Mesodermal cell (in vitro differentiated cells): ENCODE measurements around the gene ELF2.

Source experiments
- H3K27ac ChIP-seq: 2 replicates; pipeline ENCODE4 v1.7.0; 2013; ENCODE audit warnings: mild to moderate bottlenecking, low read depth, low read length, moderate library complexity; ENCODE audit not compliant: severe bottlenecking
- H3K36me3 ChIP-seq: 2 replicates; pipeline ENCODE4 v1.7.1; 2013; ENCODE audit warnings: mild to moderate bottlenecking, low read length, moderate library complexity; ENCODE audit not compliant: control insufficient read depth, insufficient read depth
- H3K4me1 ChIP-seq: one replicate; pipeline ENCODE4 v1.7.1; 2013; ENCODE audit warnings: mild to moderate bottlenecking, low read length; ENCODE audit not compliant: insufficient read depth, control insufficient read depth, poor library complexity, severe bottlenecking
- H3K4me3 ChIP-seq: 2 replicates; pipeline ENCODE4 v1.7.0; 2013; ENCODE audit warnings: low read length, control low read depth, mild to moderate bottlenecking; ENCODE audit not compliant: insufficient read depth, poor library complexity, severe bottlenecking; ENCODE audit errors: extremely low read depth
- H3K9me3 ChIP-seq: 2 replicates; pipeline ENCODE4 v1.7.1; 2013; ENCODE audit warnings: mild to moderate bottlenecking, low read length, moderate library complexity; ENCODE audit not compliant: control insufficient read depth
- WGBS, 2 experiments: methylation state at CpG; one replicate each; pipeline ENCODE4 v1.1.5; 2013; ENCODE audit warnings: missing lambda C conversion rate in 2 of 2; ENCODE audit not compliant: insufficient coverage in 2 of 2; 5-methylcytosine and 5-hydroxymethylcytosine counted together

ELF2 gene

DNA sequence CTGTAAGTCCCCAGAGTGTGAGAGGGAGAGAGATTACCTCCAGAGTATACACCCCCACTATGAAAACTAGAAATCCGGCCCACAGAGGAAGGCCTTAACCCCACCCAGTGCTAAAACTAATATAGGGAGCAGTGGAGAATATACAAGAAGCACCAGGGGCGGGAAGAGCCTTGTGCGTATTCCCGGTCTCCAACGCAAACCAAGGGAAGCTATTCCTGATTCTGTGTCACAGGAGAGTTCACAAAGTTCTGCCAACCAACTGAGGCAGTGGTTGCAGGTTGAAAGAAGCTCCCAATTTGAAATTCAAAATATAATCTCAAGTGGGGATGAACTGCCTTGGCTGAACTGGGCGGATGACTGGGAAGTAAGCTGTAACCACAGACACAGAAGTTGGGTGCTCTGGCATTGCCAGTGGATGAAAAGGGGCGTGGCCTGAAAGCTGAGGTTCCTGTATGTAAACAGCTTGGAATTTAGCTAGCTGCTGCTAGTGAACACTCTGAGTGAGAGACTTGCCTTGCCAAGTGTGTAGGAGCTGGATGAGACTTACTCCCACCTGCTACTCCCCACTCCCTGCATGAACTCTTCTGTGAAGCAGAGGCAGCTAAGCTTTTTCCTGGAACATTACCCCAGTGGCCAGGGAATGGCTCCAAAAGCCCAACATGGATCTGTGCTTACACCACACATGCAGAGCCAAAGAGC, 32.7 kb downstream of the ELF2 start:
- 93 to 100% methylated on average over 3 to 5 of the region's 7 CpGs for WGBS, 2 experiments
- peaks cover 7% of the 10 kb centered on the region for H3K9me3 ChIP-seq
- no peak overlapping the region for H3K27ac ChIP-seq
- peaks cover 3% of the 10 kb centered on the region for H3K4me1 ChIP-seq
- no peak overlapping the region for H3K4me3 ChIP-seq
- no peaks in the 10 kb centered on the region for H3K36me3 ChIP-seq

DNA sequence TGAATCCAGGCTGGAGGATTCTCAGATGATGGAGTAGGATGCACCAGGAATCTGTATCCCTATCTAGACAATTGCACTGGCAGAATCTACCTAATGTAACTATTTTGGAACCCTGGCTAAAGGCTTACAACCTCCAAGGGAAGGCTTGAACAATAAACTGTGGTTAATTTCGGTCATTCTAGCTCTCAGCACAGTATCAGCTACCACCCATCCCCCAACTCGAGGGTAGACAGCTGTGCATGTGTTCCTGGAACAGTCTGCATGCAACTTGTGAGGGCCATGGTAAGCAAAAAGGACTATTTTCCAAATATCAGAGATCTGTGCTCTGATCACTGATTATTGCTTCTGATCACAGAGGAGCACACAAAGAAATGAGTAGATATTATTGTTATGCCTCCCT, 34.0 kb downstream of the ELF2 start:
- 67 to 100% methylated on average over 1 to 2 of the region's 2 CpGs for WGBS, 2 experiments
- Histone ChIP-seq H3K27ac (no peak overlapping the region), H3K4me1 (peaks cover 3% of the 10 kb centered on the region), H3K36me3 (no peaks in the 10 kb centered on the region), H3K4me3 (no peak overlapping the region), H3K9me3 (peaks cover 7% of the 10 kb centered on the region)

DNA sequence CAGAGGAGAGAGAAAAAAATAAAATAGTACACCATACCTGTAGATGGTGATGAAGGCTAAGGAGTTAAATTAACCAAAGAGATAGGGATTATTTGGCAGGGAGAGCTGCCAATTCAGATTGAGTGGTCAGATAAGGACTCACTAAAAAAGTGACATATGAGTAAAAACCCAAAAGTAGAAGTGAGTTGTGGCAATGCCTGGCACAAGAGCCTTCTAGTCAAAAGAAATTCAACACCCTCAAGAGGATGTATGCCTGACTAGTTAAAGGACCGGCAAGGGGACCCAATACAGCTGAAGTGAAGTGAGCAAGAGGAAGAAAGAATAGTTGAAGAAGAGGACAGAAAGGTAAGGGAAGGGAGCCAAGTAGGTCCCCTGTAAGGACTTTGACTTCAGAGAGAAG, 34.9 kb downstream of the ELF2 start:
- Histone ChIP-seq H3K27ac (no peak overlapping the region), H3K4me3 (no peak overlapping the region), H3K4me1 (peaks cover 3% of the 10 kb centered on the region), H3K36me3 (peaks cover 5% of the 10 kb centered on the region), H3K9me3 (peaks cover 7% of the 10 kb centered on the region)
- 100% methylated on average over 1 of the region's 1 CpG; no CpG with 5 or more reads in 1 of the 2 experiments for WGBS, 2 experiments

DNA sequence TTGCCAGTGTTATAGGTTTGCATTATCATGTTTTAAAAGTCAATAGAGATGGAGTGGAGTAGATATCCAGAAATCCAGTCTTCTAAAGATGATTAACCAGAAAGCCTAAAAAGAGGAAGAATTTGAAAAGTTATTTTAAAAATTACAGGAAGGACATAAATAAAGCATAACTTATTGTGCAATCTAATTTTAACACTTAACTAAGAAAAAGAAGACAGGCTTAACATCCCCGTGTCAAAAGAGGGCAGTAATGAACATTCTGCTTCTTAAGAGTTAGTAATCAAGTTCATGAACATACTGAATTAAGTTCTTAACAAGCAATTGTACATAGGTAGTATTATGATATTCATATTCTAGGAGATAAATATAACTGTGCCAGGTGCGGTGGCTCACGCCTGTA, 39.3 kb downstream of the ELF2 start:
- Histone ChIP-seq H3K4me1 (no peaks in the 10 kb centered on the region), H3K9me3 (no peaks in the 10 kb centered on the region), H3K36me3 (peaks cover 5% of the 10 kb centered on the region), H3K27ac (no peak overlapping the region), H3K4me3 (no peak overlapping the region)
- WGBS, 2 experiments: 93% methylated on average over 2 of the region's 3 CpGs; no CpG with 5 or more reads in 1 of the 2 experiments

DNA sequence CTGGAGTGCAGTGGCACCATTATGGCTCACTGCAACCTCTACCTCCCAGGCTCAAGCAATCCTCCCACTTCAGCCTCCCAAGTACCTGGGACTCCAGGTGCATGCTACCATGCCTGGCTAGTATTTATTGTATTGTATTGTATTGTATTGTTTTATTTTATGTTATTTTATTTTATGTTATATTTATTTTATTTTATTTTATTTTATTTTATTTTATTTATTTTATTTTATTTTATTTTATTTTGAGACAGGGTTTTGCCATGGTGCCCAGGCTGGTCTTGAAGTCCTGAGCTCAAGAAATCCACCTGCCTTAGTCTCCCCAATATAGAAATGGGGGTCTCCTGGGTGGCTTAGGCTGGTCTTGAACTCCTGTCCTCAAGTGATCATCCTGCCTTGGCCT, 42.6 kb downstream of the ELF2 start:
- Histone ChIP-seq H3K4me3 (no peak overlapping the region), H3K36me3 (peaks cover 5% of the 10 kb centered on the region), H3K9me3 (no peaks in the 10 kb centered on the region), H3K27ac (no peak overlapping the region), H3K4me1 (no peaks in the 10 kb centered on the region)

DNA sequence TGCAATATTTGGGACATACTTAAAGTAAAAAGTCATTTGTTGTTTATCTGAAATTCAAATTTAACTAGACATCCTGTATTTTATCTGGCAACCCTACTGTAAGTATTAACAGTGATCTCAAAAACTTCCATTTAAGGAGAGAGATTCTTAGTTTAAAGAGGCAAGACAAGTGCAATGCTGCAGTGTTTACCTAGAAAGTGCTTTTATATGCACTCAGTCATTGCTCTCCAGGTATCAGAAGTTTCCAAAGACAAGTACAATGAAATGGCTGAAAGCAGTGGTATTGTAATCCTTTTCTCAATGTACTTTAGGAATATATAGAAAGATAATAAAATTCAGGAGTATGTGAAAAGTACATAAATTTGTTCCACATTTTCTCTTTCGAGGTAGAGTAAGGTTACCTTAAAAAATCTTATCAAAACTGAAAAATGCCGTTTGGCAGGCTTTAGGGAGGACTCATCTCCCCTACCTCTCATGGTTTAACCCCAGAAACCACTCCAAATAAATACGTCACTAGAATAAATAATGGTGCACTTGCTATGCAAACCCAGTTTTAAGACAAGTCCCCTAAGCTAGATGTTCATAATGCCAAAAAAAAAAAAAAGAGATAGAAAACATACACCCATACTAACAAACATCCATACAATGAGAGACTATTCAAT, 45.7 kb downstream of the ELF2 start:
- no peak overlapping the region for H3K27ac ChIP-seq
- H3K36me3 ChIP-seq: no peaks in the 10 kb centered on the region
- WGBS, 2 experiments: 88 to 92% methylated on average over 2 to 3 of the region's 3 CpGs

DNA sequence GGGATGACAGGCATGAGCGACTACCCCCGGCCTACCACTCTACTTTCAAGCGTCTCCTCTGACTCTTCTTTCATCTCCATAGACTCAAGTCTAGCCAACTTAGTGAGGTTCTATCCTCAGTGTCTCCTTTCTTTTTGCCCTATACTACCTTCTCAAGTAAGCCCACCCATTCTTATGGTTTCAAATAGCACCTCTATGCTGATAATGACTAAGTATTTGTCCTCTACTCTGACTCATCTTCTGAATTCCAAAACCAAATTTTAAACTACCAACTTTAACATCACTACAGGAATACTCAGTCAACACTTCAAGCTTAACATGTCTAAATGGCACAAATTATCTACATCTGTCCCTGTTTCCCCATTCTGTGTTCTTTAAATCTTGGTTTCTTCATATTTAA, 47.8 kb downstream of the ELF2 start:
- Histone ChIP-seq H3K36me3 (no peaks in the 10 kb centered on the region), H3K4me3 (no peak overlapping the region), H3K4me1 (no peaks in the 10 kb centered on the region), H3K9me3 (no peaks in the 10 kb centered on the region), H3K27ac (no peak overlapping the region)
- WGBS, 2 experiments: 70 to 80% methylated on average over 2 to 3 of the region's 3 CpGs

More for the DNA sequence above, 45.7 kb downstream of the ELF2 start:
- Histone ChIP-seq H3K9me3 (no peaks in the 10 kb centered on the region), H3K4me3 (no peak overlapping the region), H3K4me1 (no peaks in the 10 kb centered on the region)

DNA sequence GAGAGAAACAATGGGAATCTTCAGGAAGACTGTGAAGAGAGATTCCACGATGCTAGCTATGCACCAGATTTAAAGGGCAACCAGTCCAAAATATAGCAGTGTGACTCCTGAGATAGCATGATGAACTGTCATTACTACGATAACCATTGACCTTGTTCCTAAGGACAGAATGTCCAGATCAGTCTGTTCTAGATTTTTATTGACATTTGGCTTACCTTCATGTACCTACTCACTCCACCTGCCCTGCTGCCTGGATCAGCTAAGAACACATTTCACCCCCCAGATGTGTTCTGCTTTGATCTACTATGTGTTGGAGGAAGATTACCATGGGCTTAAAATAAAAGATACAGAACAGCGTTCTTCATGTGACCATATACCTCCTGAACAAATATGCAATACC, 50.1 kb downstream of the ELF2 start:
- Histone ChIP-seq H3K36me3 (peaks cover 3% of the 10 kb centered on the region), H3K4me3 (no peak overlapping the region), H3K9me3 (no peaks in the 10 kb centered on the region), H3K27ac (no peak overlapping the region), H3K4me1 (no peaks in the 10 kb centered on the region)
- WGBS, 2 experiments: 83 to 92% methylated on average over 2 to 3 of the region's 3 CpGs

DNA sequence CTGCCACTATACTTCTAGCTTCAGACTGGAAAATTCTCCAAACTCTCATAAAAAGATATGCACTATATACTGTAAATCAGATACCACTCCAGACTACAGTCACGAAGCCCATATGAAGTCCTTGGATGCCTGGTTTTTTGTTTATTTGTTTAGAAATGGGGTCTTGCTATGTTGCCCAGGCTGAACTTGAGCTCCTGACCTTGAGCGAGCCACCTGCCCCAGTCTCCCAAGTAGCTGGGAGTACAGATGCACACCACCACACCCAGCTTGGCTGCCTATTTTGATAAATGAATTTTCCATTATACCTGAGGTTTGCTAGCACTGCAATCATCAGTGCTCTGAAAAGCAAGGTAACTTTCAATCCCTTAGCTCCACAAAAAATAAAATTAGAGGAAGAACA, 53.1 kb downstream of the ELF2 start:
- WGBS, 2 experiments: 86 to 100% methylated on average over 1 of the region's 2 CpGs
- peaks cover 3% of the 10 kb centered on the region for H3K36me3 ChIP-seq

DNA sequence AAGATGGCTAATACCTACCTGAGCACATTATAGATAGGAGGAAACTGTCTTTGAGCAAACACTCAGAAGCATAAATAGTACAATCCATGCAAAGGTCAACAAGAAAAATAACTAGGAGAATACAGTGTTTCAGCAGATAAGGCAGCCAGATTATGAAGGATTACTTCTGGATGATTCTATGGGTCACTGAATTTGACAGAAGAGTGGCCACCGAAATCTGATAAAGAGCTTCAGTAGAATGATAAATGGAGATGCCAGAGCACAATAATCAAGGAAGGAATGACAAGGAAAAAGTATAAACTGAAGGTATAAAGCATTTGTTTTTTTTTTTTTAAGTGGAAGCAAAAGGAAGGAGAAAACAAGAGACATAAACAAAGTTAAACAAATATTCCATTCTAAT, 58.7 kb downstream of the ELF2 start:
- Histone ChIP-seq H3K9me3 (no peaks in the 10 kb centered on the region), H3K4me3 (no peak overlapping the region)
- WGBS, 2 experiments: 88 to 92% methylated on average over 1 of the region's 1 CpG

More for the DNA sequence above, 53.1 kb downstream of the ELF2 start:
- H3K4me3 ChIP-seq: no peak overlapping the region
- no peaks in the 10 kb centered on the region for H3K4me1 ChIP-seq
- no peaks in the 10 kb centered on the region for H3K9me3 ChIP-seq
- H3K27ac ChIP-seq: no peak overlapping the region

DNA sequence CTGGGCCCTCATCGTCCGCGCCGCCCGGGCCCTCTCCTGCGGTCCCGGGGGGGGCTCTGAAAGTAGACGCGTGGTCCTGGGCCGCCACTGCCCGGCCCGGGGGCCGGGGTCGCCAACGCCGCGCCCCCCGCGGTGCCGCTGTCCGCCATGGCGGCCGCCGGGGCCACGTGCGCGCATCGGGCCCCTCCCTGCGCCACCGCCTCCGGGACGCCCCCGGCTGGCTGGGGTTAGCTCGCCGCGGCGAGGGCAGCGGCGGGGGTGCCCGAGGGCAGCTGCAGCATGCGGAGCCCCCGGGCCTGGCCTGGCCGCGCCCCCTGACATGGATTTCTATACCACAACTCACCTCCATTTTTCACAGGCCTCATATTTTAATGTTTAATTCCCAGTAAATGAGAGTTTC, 61.8 kb downstream of the ELF2 start:
- WGBS, 2 experiments: 95 to 100% methylated on average over 7 to 13 of the region's 44 CpGs
- Histone ChIP-seq H3K4me1 (no peaks in the 10 kb centered on the region), H3K27ac (no peak overlapping the region), H3K9me3 (no peaks in the 10 kb centered on the region), H3K36me3 (no peaks in the 10 kb centered on the region), H3K4me3 (no peak overlapping the region)

More for the DNA sequence above, 58.7 kb downstream of the ELF2 start:
- Histone ChIP-seq H3K4me1 (no peaks in the 10 kb centered on the region), H3K36me3 (no peaks in the 10 kb centered on the region), H3K27ac (no peak overlapping the region)
